Neural cell (in vitro differentiated cells): ENCODE measurements around the gene TEX22. TPM values are rescaled to one million over a fixed set of nuclear protein-coding genes. Genes with fewer than 3 reads are reported as not detected.

ENCODE experiments used
- H2AFZ ChIP-seq: fragments of 200-600, 300-800 bp; sonication (generic), shearing (Covaris generic); 2 replicates; pipeline ENCODE4 v1.6.0; 2014; ENCODE audit warnings: low read depth, mild to moderate bottlenecking, antibody characterized with exemption, low read length, moderate library complexity
- H3F3A ChIP-seq: fragments of 200-600 bp; shearing (Covaris generic); 2 replicates; pipeline ENCODE4 v1.6.1; 2016; ENCODE audit warnings: mild to moderate bottlenecking, moderate library complexity, mixed read lengths, antibody characterized with exemption, low read length; ENCODE audit not compliant: insufficient read depth, poor library complexity, severe bottlenecking
- H3K27ac ChIP-seq: fragments of 200-600, 300-800 bp; sonication (generic), shearing (Covaris generic); 2 replicates; pipeline ENCODE4 v1.5.1; 2014; ENCODE audit warnings: mild to moderate bottlenecking, low read length, moderate library complexity
- H3K27me3 ChIP-seq: fragments of 300-800, 200-600 bp; sonication (generic), shearing (Covaris generic); 2 replicates; pipeline ENCODE4 v1.6.0; 2014; ENCODE audit warnings: mild to moderate bottlenecking, low read depth, low read length, moderate library complexity; ENCODE audit not compliant: insufficient read depth
- H3K36me3 ChIP-seq: fragments of 300-800, 200-600 bp; sonication (generic), shearing (Covaris generic); 2 replicates; pipeline ENCODE4 v1.5.1; 2014; ENCODE audit warnings: mild to moderate bottlenecking, antibody characterized with exemption, low read length, moderate library complexity; ENCODE audit not compliant: insufficient read depth
- H3K4me2 ChIP-seq: fragments of 300-800, 200-600 bp; sonication (generic), shearing (Covaris generic); 2 replicates; pipeline ENCODE4 v1.6.0; 2014; ENCODE audit warnings: mild to moderate bottlenecking, low read length
- H3K4me3 ChIP-seq: fragments of 300-800, 200-600 bp; sonication (generic), shearing (Covaris generic); 2 replicates; pipeline ENCODE4 v1.5.1; 2014; ENCODE audit warnings: mild to moderate bottlenecking, low read length, moderate library complexity
- H3K79me2 ChIP-seq: fragments of 200-600 bp; shearing (Covaris generic); replicated peaks from 2 replicates; pipeline ENCODE4 v1.6.0; 2014; ENCODE audit warnings: mild to moderate bottlenecking, low read length, moderate library complexity; ENCODE audit not compliant: insufficient read depth
- H3K9ac ChIP-seq: fragments of 300-800, 200-600 bp; sonication (generic), shearing (Covaris generic); 2 replicates; pipeline ENCODE4 v1.6.1; 2016; ENCODE audit warnings: mild to moderate bottlenecking, low read length, mixed read lengths
- H3K9me2 ChIP-seq: fragments of 200-600 bp; shearing (Covaris generic); 2 replicates; pipeline ENCODE4 v1.6.1; 2016; ENCODE audit warnings: mild to moderate bottlenecking, low read length, mixed read lengths; ENCODE audit not compliant: insufficient read depth
- H3K9me3 ChIP-seq: fragments of 200-600, 300-800 bp; sonication (generic), shearing (Covaris generic); 2 replicates; pipeline ENCODE4 v1.6.1; 2016; ENCODE audit warnings: mild to moderate bottlenecking, mixed run types, low read length, moderate library complexity, mixed read lengths
- H4K20me1 ChIP-seq: fragments of 200-600 bp; shearing (Covaris generic); 2 replicates; pipeline ENCODE4 v1.6.1; 2016; ENCODE audit warnings: mild to moderate bottlenecking, mixed run types; ENCODE audit not compliant: insufficient read depth
- CTCF ChIP-seq: fragments of 450-650 bp; IDR thresholded peaks from 2 replicates; pipeline ENCODE4 v1.5.1; 2014; ENCODE audit warnings: antibody characterized with exemption, mild to moderate bottlenecking, moderate library complexity; ENCODE audit not compliant: poor library complexity, severe bottlenecking
- EP300 ChIP-seq: fragments of 450-650 bp; conservative IDR thresholded peaks from 2 replicates; pipeline ENCODE4 v1.6.1; 2014; ENCODE audit warnings: antibody characterized with exemption, mild to moderate bottlenecking, moderate library complexity; ENCODE audit not compliant: poor library complexity, severe bottlenecking
- EZH2 ChIP-seq: fragments of 200-600, 300-800 bp; shearing (Covaris generic), sonication (generic); IDR thresholded peaks from 2 replicates; pipeline ENCODE4 v1.6.1; 2014; ENCODE audit warnings: antibody characterized with exemption, low read length, borderline replicate concordance, mild to moderate bottlenecking; ENCODE audit not compliant: insufficient read depth, poor library complexity, severe bottlenecking
- MXI1 ChIP-seq: fragments of 450-650 bp; conservative IDR thresholded peaks from 2 replicates; pipeline ENCODE4 v1.6.1; 2014; ENCODE audit warnings: antibody characterized with exemption, mild to moderate bottlenecking; ENCODE audit not compliant: poor library complexity, severe bottlenecking
- POLR2AphosphoS5 ChIP-seq: IDR thresholded peaks from 2 replicates; pipeline ENCODE4 v1.6.1; 2012
- RAD21 ChIP-seq: fragments of 450-650 bp; conservative IDR thresholded peaks from 2 replicates; pipeline ENCODE4 v1.6.1; 2014; ENCODE audit warnings: antibody characterized with exemption, mild to moderate bottlenecking, moderate library complexity
- REST ChIP-seq: IDR thresholded peaks from 2 replicates; pipeline ENCODE4 v1.6.1; 2012; ENCODE audit warnings: borderline replicate concordance
- SMC3 ChIP-seq: fragments of 450-650 bp; conservative IDR thresholded peaks from 2 replicates; pipeline ENCODE4 v1.6.1; 2014; ENCODE audit warnings: antibody characterized with exemption, mild to moderate bottlenecking, moderate library complexity; ENCODE audit not compliant: poor library complexity
- TAF1 ChIP-seq: IDR thresholded peaks from 2 replicates; pipeline ENCODE4 v1.6.1; 2012; ENCODE audit warnings: low read depth
- polyA plus RNA-seq: library from polyadenylated mRNA; depleted of rRNA; stranded (reverse); fragments of >200 nt; gene quantifications from 2 replicates; pipeline ENCODE4 v1.2.3, GENCODE V29; 2014

Gene TEX22
- polyA plus RNA-seq, 1 donor from 2014 or later = 0.22 TPM

- H3K27me3 ChIP-seq = no peaks in the 10 kb centered on the region
- H3K4me2 ChIP-seq = no peak overlapping the region
- no peaks in the 10 kb centered on the region for H3K9me2 ChIP-seq
- H3K36me3 ChIP-seq = no peaks in the 10 kb centered on the region
- peaks cover 30% of the 10 kb centered on the region for H3K79me2 ChIP-seq
- H3K9ac ChIP-seq = no peak overlapping the region
- no peak overlapping the region for H3K4me3 ChIP-seq
- no peak overlapping the region for H2AFZ ChIP-seq
- no peak overlapping the region for H3K27ac ChIP-seq
- H4K20me1 ChIP-seq = peaks cover 3% of the 10 kb centered on the region
- no peaks in the 10 kb centered on the region for H3K9me3 ChIP-seq
- H3F3A ChIP-seq = no peaks in the 10 kb centered on the region
- no peak for TF ChIP-seq TAF1
- no peak for TF ChIP-seq CTCF
- no peak for TF ChIP-seq MXI1
- TF ChIP-seq REST = no peak
- no peak for TF ChIP-seq POLR2AphosphoS5
- TF ChIP-seq EP300 = no peak
- TF ChIP-seq EZH2 = no peak
- TF ChIP-seq RAD21 = no peak
- TF ChIP-seq SMC3 = no peak
Observed at GRCh38 chr14:105437723-105438500, 39.6 kb downstream of the TEX22 start.

GRCh38 chr14:105439179-105439578 lies 40.8 kb downstream of the TEX22 start:
- Histone ChIP-seq H3F3A (no peaks in the 10 kb centered on the region), H3K36me3 (no peaks in the 10 kb centered on the region), H3K9me2 (no peaks in the 10 kb centered on the region), H4K20me1 (peaks cover 3% of the 10 kb centered on the region), H3K9ac (no peak overlapping the region), H2AFZ (no peak overlapping the region), H3K27ac (no peak overlapping the region), H3K4me3 (no peak overlapping the region), H3K9me3 (no peaks in the 10 kb centered on the region), H3K27me3 (no peaks in the 10 kb centered on the region), H3K4me2 (no peak overlapping the region), H3K79me2 (peaks cover 29% of the 10 kb centered on the region)
- no peak for TF ChIP-seq SMC3
